H9 (cell line): ENCODE results near the gene AEN. TPM values are rescaled to one million over a fixed set of nuclear protein-coding genes. Genes with fewer than 3 reads are reported as not detected.

Experiments
- DNase-seq: peaks from one replicate; pipeline ENCODE4 v3.0.0-alpha.2; 2017
- H2AFZ ChIP-seq: one replicate; pipeline ENCODE4 v1.6.1; 2013; ENCODE audit warnings: mild to moderate bottlenecking, low read length, control low read depth, moderate library complexity
- H2AK5ac ChIP-seq: 2 replicates; pipeline ENCODE4 v1.6.1; 2013; ENCODE audit warnings: low read length, control low read depth, mixed read lengths; ENCODE audit not compliant: insufficient read length
- H2BK120ac ChIP-seq: one replicate; pipeline ENCODE4 v1.6.1; 2013; ENCODE audit warnings: low read depth, mild to moderate bottlenecking, low read length, control low read depth, inconsistent platforms; ENCODE audit not compliant: poor library complexity, severe bottlenecking
- H2BK12ac ChIP-seq: 2 replicates; pipeline ENCODE4 v1.6.1; 2013; ENCODE audit warnings: low read length, control low read depth, mixed read lengths, low read depth; ENCODE audit not compliant: insufficient read length
- H2BK15ac ChIP-seq: 2 replicates; pipeline ENCODE4 v1.6.1; 2013; ENCODE audit warnings: low read depth, low read length, control low read depth
- H2BK20ac ChIP-seq: one replicate; pipeline ENCODE4 v1.6.1; 2013; ENCODE audit warnings: low read depth, mild to moderate bottlenecking, low read length, control low read depth, inconsistent platforms; ENCODE audit not compliant: poor library complexity, severe bottlenecking
- H2BK5ac ChIP-seq: 2 replicates; pipeline ENCODE4 v1.6.1; 2013; ENCODE audit warnings: low read length, control low read depth, mixed read lengths; ENCODE audit not compliant: insufficient read length
- H3K14ac ChIP-seq: 2 replicates; pipeline ENCODE4 v1.6.1; 2013; ENCODE audit warnings: low read length, control low read depth; ENCODE audit not compliant: insufficient read depth
- H3K18ac ChIP-seq: 2 replicates; pipeline ENCODE4 v1.6.1; 2013; ENCODE audit warnings: low read depth, mild to moderate bottlenecking, mixed read lengths, low read length, control low read depth; ENCODE audit not compliant: insufficient read length
- H3K23ac ChIP-seq: 2 replicates; pipeline ENCODE4 v1.6.1; 2013; ENCODE audit warnings: low read length, control low read depth, mixed read lengths, low read depth; ENCODE audit not compliant: insufficient read length
- H3K23me2 ChIP-seq: 2 replicates; pipeline ENCODE4 v1.6.1; 2013; ENCODE audit warnings: low read depth, mild to moderate bottlenecking, mixed read lengths, low read length, control low read depth; ENCODE audit not compliant: insufficient read length, poor library complexity, severe bottlenecking
- H3K27ac ChIP-seq: 2 replicates; pipeline ENCODE4 v1.5.1; 2013; ENCODE audit warnings: low read length, control low read depth, mixed read lengths, low read depth; ENCODE audit not compliant: insufficient read length
- H3K27me3 ChIP-seq: 2 replicates; pipeline ENCODE4 v1.6.1; 2013; ENCODE audit warnings: low read length, control low read depth, inconsistent platforms; ENCODE audit not compliant: insufficient read depth
- H3K4ac ChIP-seq: 2 replicates; pipeline ENCODE4 v1.6.1; 2013; ENCODE audit warnings: low read depth, mild to moderate bottlenecking, control low read depth, inconsistent platforms, low read length, moderate library complexity
- H3K4me1 ChIP-seq: 2 replicates; pipeline ENCODE4 v1.6.1; 2013; ENCODE audit warnings: low read length, control low read depth, inconsistent platforms; ENCODE audit not compliant: insufficient read depth
- H3K4me2 ChIP-seq: 2 replicates; pipeline ENCODE4 v1.6.1; 2013; ENCODE audit warnings: low read length, control low read depth, mixed read lengths; ENCODE audit not compliant: insufficient read length, insufficient read depth
- H3K56ac ChIP-seq: 2 replicates; pipeline ENCODE4 v1.6.1; 2013; ENCODE audit warnings: low read depth, mild to moderate bottlenecking, mixed read lengths, low read length, control low read depth; ENCODE audit not compliant: insufficient read length
- H3K79me1 ChIP-seq: 2 replicates; pipeline ENCODE4 v1.6.1; 2013; ENCODE audit warnings: low read depth, mild to moderate bottlenecking, moderate library complexity, low read length, control low read depth, inconsistent platforms; ENCODE audit not compliant: insufficient read depth, poor library complexity, severe bottlenecking
- H3K79me2 ChIP-seq: 2 replicates; pipeline ENCODE4 v1.6.1; 2013; ENCODE audit warnings: low read length, control low read depth, inconsistent platforms; ENCODE audit not compliant: insufficient read depth
- H3K9ac ChIP-seq: 2 replicates; pipeline ENCODE4 v1.6.1; 2013; ENCODE audit warnings: low read length, control low read depth, mixed read lengths; ENCODE audit not compliant: insufficient read length; ENCODE audit errors: extremely low read depth
- H3K9me3 ChIP-seq: one replicate; pipeline ENCODE4 v1.6.1; 2013; ENCODE audit warnings: low read depth, low read length, inconsistent platforms; ENCODE audit not compliant: control insufficient read depth
- H3T11ph ChIP-seq: one replicate; pipeline ENCODE4 v1.6.1; 2013; ENCODE audit warnings: mild to moderate bottlenecking, low read length, control low read depth, inconsistent platforms
- H4K20me1 ChIP-seq: one replicate; pipeline ENCODE4 v1.6.1; 2013; ENCODE audit not compliant: control insufficient read depth, insufficient read length, insufficient read depth
- H4K5ac ChIP-seq: 2 replicates; pipeline ENCODE4 v1.6.1; 2013; ENCODE audit warnings: low read depth, mild to moderate bottlenecking, mixed read lengths, low read length, control low read depth; ENCODE audit not compliant: insufficient read length
- H4K8ac ChIP-seq: replicated peaks from 2 replicates; pipeline ENCODE4 v1.6.1; 2013; ENCODE audit warnings: low read length, control low read depth, mixed read lengths, low read depth; ENCODE audit not compliant: insufficient read length
- H4K91ac ChIP-seq: 2 replicates; pipeline ENCODE4 v1.6.1; 2013; ENCODE audit warnings: low read depth, mild to moderate bottlenecking, moderate library complexity, mixed read lengths, low read length, control low read depth; ENCODE audit not compliant: insufficient read length
- H3K27ac Mint-ChIP-seq, 3 experiments: 2 replicates in 2 of 3; 3 replicates in 1 of 3; pipeline ENCODE4 v1.8.0; 2020 to 2021; ENCODE audit warnings: mixed read lengths in 3 of 3, mild to moderate bottlenecking in 1 of 3, moderate library complexity in 1 of 3
- H3K27me3 Mint-ChIP-seq: 2 replicates; pipeline ENCODE4 v1.8.0; 2021; ENCODE audit warnings: low read depth, mild to moderate bottlenecking, moderate library complexity, mixed read lengths
- H3K36me3 Mint-ChIP-seq, 3 experiments: 2 replicates in 2 of 3; 3 replicates in 1 of 3; pipeline ENCODE4 v1.8.0; 2020 to 2021; ENCODE audit warnings: low read depth in 3 of 3, mixed read lengths in 3 of 3; ENCODE audit not compliant: insufficient read depth in 1 of 3
- H3K4me1 Mint-ChIP-seq, 2 experiments: 2 replicates each; pipeline ENCODE4 v1.8.0; 2020; ENCODE audit warnings: mixed read lengths in 2 of 2
- H3K4me3 Mint-ChIP-seq, 2 experiments: 2 replicates in 1 of 2; 3 replicates in 1 of 2; pipeline ENCODE4 v1.8.0; 2020 to 2021; ENCODE audit warnings: mild to moderate bottlenecking in 2 of 2, mixed read lengths in 2 of 2, moderate library complexity in 1 of 2
- H3K9me3 Mint-ChIP-seq, 2 experiments: 2 replicates in 1 of 2; 3 replicates in 1 of 2; pipeline ENCODE4 v1.8.0; 2020; ENCODE audit warnings: mild to moderate bottlenecking in 2 of 2, mixed read lengths in 2 of 2, moderate library complexity in 1 of 2
- CTCF ChIP-seq: fragments of 200-600 bp; sonication (generic); conservative IDR thresholded peaks from 3 replicates; pipeline ENCODE4 v1.8.0; 2021; ENCODE audit warnings: antibody characterized with exemption, mild to moderate bottlenecking
- WGBS: extraction: QIAGEN DNeasy Blood & Tissue Kit; methylation state at CpG from one replicate; pipeline ENCODE4 v1.1.7; 2013; ENCODE audit warnings: missing lambda C conversion rate, low lambda C conversion rate, mixed read lengths; ENCODE audit not compliant: insufficient read length; ENCODE audit errors: extremely low coverage; 5-methylcytosine and 5-hydroxymethylcytosine counted together
- total RNA-seq: library from RNA; stranded (reverse); gene quantifications from 2 replicates; pipeline ENCODE4 v1.2.1, GENCODE V29; 2021

Gene AEN
- total RNA-seq, 1 experiment from 2014 or later: 132 TPM

- H3T11ph ChIP-seq: no peak overlapping the region
- DNase-seq: no peak
- no peak overlapping the region for H4K8ac ChIP-seq
- no peak overlapping the region for H3K4ac ChIP-seq
- no peaks in the 10 kb centered on the region for H3K9me3 Mint-ChIP-seq
- H3K27me3 Mint-ChIP-seq: no peaks in the 10 kb centered on the region; the same call in 1 of the 2 replicates
- H3K9ac ChIP-seq: no peak overlapping the region
- no peak overlapping the region for H2AK5ac ChIP-seq
- peaks cover 60% of the 10 kb centered on the region for H3K79me2 ChIP-seq
- H3K27ac Mint-ChIP-seq: peak overlapping the region in 1 of 3 experiments; percentile 71; a peak in 2 of 7 replicates
- no peak overlapping the region for H2BK5ac ChIP-seq
- no peak overlapping the region; a peak in 1 of 5 replicates for H3K4me3 Mint-ChIP-seq
- peaks cover 8% of the 10 kb centered on the region for H3K79me1 ChIP-seq
- peaks cover 11% of the 10 kb centered on the region; the same call in 1 of the 2 replicates for H3K4me1 ChIP-seq
- H2BK120ac ChIP-seq: no peak overlapping the region
- peaks cover 13% of the 10 kb centered on the region for H3K23me2 ChIP-seq
- no peak overlapping the region for H3K23ac ChIP-seq
- H3K4me2 ChIP-seq: no peak overlapping the region
- H3K36me3 Mint-ChIP-seq: peaks cover 25 to 78% (median 74%) of the 10 kb centered on the region in 3 experiments; a peak in 6 of 7 replicates
- H2BK20ac ChIP-seq: no peak overlapping the region
- H4K20me1 ChIP-seq: peaks cover 10% of the 10 kb centered on the region
- no peaks in the 10 kb centered on the region for H3K9me3 ChIP-seq
- no peak overlapping the region for H2AFZ ChIP-seq
- no peak overlapping the region for H3K18ac ChIP-seq
- no peaks in the 10 kb centered on the region for H3K27me3 ChIP-seq
- H3K4me1 Mint-ChIP-seq: peaks cover 43 to 52% of the 10 kb centered on the region in 2 experiments
- H2BK12ac ChIP-seq: no peak overlapping the region
- H3K14ac ChIP-seq: no peak overlapping the region
- no peak for TF ChIP-seq CTCF
- H2BK15ac ChIP-seq: no peak overlapping the region
- H4K91ac ChIP-seq: no peak overlapping the region
- no CpG with 5 or more reads among the region's 9 CpGs for WGBS
- H4K5ac ChIP-seq: no peak overlapping the region
- H3K56ac ChIP-seq: no peak overlapping the region
- H3K27ac ChIP-seq: no peak overlapping the region
Observed at GRCh38 chr15:88624971-88625490, 3.9 kb downstream of the AEN start.
